D341Med (cell line): ENCODE measurements around the gene ACP7.
"Not testable (repeated sequence)": the region's sequence is repeated elsewhere in the genome, so short reads cannot be mapped to it uniquely, and the experiment has no call there.

Experiments used
- DNase-seq: peaks from one replicate; pipeline ENCODE4 v3.0.0; 2012; ENCODE audit warnings: low spot score

ACP7 gene

GRCh38 chr19:39131255-39131755, 47.1 kb downstream of the ACP7 start:
- DNase-seq = peak; percentile 80

DNA sequence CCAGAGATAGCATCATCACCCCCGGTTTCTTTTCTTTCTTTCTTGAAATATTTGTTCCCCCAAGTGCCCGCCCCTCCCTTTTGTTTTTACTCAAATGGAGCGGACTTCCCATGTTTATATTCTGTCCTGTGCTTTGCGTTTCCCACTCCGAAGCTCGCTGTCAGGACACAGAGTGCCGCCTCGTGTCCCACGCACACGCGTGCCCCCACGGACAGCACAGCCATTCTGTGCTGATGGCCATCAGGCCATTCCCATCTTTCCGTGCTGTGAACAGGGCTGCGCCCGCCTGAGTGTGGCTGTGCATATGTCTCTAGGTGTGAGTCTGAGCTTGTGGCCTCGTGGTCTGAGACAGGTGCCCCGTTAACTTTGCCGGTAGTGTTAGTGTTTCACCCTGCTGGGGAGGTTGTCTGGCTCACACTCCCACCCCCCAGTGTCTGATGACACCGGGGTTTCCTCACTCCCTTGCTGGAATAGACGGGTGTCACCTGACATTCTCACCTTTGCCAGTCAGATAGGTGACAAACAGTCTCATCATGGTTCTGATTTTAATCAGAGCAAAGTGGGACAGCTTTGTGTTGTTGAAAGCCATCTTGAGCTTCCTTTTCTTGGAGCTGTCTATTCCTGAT, 48.3 kb downstream of the ACP7 start:
- DNase-seq = no peak

- peak; percentile 65 for DNase-seq
These were observed 49.5 kb downstream of the ACP7 start for GRCh38 chr19:39133431-39134270.

- no peak for DNase-seq
These were observed 51.5 kb downstream of the ACP7 start for GRCh38 chr19:39135701-39136100.

DNA sequence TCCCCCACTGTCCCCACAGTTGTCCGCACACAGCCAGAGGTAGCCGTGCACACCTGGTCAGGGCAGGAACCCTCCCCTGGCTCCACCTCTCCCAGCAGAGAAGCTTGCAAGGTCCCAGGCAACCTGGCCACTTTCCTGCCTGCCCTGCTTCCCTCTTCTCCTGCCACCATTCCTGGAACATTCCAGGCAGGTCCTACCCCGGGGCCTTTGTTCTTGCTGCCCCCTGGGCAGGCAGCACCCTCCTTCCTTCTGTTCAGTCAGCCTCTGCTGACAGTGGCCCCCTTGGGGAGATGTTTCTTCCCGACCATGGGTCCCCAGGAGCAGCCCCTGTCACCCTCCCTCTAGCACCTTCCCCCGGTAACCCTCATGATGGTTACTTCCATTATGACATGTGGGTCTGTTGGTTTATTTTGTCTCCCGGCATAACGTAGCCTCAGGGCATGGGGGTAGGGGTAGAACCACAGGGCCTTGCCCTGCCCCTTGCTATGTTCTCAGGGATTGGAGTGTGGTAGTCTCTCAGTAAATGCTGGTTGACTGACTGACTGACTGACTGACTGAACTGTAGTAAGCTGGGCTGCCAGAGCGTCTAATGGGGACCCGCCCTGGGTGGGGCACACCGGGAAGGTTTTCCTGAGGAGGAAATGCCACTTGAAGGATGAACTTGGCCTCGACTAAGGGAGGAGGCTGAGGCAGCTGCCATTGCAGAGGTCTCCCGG, 52.2 kb downstream of the ACP7 start:
- DNase-seq = no peak

- DNase-seq = no peak
These were observed 53.0 kb downstream of the ACP7 start for GRCh38 chr19:39137131-39137530.

DNA sequence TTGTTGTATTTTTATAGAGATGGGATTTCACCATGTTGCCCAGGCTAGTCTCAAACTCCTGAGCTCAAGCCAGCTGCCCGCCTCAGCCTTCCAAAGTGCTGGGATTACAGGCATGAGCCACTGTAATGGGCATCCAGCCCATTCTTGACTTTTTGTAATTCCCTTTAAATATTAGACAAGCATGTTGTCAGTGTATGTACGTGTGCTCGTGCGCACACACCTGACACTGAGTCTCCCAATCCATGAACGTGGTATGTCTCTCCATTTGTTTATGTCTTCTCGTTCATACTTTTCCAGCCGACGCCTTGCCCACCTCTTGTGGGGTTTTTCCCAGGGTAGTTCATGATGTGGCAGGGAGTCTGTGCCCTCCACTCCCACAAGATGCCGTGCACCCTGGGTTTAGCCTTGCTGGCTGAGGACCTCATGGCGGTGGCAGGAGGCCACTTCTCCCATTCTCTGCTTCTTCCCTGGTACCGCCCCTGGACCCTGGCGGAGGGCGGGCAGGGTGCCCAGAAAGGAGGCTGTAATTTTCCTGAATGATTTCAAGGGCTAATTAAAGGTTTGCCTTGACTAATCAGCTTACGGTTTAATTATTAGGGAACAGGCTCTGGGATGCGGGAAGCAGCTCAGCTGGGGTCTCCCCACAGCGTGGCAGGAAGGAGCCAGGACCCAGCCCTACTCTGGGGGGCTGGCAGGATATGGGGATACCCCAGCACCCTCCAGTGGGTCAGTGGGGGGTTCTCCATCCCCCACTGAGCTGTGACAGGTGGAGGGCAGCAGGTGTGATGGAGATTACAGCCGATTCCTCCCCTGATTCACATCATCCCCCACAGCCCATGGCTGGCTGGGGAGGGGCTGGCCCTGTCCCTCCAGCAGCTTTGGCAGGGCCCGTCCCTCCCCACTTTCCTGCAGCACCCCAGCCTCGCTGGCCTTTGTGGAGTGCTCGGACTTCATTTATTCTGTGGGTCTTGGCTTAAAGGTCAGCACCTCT, 54.3 kb downstream of the ACP7 start:
- peak; percentile 81 for DNase-seq

DNA sequence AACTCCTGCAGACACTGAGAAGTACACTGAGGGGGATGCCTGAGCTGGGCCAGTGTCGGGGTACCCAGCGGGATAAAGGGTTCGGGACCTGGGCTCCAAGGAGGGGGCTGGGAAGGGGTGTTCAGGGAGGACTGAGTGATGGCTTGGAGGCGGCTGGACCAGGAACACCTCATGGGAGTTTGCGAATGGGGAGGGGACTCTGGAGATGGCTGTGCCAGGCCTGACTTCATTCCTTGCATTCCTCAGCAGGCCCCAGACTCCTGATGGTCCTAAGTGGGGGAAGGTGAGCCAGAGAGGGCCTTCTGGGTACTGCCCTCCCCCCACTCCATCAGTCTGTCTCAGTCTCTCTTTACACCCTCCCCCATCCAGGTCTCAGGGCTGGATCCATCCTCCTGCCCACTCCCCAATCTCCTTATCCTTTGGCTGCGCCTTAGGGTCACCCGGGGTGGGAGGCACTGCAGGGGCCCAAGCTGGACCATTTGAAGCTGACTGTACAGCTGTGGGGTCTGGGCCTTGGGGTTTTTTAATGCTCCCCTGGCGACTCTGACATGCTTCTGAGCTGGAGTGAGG, 55.2 kb downstream of the ACP7 start:
- no peak for DNase-seq

DNA sequence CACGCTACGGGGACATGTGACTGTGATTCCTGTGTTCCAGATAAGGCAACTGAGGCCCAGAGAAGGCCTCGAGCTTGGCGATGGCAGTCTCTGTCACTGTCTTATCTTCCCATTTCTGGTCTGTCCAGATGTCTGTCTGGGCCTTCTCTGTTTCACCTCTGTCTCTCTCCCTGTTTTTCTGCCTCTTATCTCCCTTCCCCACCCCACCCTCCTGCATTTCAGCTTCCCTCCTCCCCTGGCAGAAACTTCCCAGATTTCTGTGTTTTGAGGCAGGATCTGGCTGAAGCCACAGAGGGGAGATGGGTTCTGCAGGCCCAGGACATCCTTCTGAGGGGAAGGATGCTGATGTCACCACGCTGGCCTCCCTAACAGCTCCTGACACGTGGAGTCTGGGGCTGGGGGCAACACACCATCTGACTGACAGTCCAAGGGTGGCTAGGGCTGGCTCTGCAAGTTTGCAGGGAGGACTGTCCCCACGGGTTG, 55.8 kb downstream of the ACP7 start:
- DNase-seq = no peak

- DNase-seq = no peak
These were observed 56.4 kb downstream of the ACP7 start for GRCh38 chr19:39140594-39140993.

DNA sequence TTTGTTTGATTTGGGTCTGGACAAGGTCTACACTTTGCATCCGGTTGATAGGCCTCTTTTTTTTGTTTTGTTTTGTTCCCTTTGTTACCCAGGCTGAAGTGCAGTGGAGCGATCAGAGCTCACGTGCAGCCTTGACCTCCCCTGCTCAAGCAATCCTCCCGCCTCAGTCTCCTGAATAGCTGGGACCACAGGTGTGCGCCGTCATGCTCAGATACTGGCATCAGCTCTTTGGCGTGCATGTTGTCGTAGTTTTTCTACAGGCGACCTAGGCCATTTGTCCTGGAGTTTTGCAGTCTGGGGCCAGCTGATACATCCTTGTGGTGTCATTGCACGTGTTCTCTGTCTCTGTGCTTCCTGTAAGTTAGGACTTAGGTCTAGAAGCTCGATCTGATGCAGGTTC, 57.8 kb downstream of the ACP7 start:
- DNase-seq = no peak

DNA sequence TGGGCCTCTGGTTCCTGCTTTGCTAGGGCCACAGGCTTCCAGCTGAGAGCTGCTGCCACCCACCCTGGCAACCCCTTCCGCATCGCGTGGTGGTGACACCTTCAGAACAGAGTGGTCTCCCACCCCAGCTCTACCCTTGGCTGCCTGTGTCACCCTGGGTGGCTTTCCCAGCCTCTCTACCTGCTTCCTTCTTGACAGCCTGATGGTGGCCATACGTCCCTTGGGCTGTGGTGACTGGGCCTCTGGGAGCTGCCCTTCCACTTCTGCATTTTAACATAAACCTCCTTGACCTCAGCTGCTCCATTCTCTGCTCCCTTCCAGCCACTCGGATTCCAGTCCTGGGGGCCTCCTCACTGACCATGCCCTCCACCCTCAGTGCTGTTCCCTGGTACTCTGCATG, 58.5 kb downstream of the ACP7 start:
- DNase-seq = no peak

DNA sequence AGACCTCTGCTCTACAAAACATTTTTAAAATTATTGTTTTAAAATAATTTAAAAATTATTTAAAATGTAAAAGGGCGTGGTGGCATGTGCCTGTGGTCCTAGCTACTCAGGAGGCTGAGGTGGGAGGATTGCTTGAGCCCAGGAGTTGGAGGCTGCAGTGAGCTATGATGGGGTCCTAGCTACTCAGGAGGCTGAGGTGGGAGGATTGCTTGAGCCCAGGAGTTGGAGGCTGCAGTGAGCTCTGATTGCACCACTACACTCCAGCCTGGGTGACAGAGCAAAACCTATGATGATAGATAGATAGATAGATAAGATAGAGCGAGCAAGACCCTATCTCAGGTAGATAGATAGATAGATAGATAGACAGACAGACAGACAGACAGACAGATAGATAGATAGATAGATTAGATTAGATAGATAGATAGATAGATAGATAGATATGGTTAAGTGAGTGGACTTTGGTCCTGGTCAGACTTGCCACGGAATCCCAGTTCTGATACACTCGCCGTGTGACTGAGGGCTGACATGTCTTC, 59.7 kb downstream of the ACP7 start:
- DNase-seq = not testable (repeated sequence)

DNA sequence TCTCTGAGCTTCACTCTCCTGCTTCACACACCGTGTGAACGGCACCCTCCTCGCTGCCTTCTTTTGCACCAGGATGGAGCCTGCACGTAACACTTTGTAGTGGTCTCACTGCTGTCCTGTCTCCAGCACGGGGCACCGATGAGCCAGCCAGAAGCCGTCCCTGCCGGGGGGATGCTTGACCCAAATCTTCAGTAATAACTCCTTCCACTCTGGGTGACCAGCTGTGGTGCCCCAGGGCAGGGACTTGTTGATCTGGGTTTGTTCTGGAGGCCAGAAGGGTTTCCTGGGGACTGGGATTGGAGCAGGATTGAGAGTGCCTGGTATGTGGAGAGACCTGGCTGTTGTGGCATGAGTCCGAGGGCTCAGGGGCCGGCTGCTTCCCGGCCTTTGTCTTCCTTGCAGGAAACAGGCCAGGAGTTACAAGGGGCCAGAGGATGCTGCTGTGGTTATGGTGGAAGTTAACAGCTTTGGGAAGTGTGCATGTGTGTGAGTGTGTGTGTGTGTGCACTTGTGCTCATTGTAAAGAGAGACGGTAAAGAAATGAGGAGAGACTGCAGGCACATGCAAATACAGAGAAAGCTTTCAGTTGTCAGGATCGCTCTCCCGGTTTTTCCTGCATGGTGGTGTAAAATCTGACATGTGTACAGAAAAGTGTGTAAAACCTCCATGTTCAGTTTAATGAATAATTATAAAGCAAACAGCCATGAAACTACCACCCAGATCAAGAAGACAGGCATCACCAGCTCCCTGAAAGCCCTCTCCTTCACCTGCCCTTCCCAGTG, 60.3 kb downstream of the ACP7 start:
- DNase-seq = no peak

DNA sequence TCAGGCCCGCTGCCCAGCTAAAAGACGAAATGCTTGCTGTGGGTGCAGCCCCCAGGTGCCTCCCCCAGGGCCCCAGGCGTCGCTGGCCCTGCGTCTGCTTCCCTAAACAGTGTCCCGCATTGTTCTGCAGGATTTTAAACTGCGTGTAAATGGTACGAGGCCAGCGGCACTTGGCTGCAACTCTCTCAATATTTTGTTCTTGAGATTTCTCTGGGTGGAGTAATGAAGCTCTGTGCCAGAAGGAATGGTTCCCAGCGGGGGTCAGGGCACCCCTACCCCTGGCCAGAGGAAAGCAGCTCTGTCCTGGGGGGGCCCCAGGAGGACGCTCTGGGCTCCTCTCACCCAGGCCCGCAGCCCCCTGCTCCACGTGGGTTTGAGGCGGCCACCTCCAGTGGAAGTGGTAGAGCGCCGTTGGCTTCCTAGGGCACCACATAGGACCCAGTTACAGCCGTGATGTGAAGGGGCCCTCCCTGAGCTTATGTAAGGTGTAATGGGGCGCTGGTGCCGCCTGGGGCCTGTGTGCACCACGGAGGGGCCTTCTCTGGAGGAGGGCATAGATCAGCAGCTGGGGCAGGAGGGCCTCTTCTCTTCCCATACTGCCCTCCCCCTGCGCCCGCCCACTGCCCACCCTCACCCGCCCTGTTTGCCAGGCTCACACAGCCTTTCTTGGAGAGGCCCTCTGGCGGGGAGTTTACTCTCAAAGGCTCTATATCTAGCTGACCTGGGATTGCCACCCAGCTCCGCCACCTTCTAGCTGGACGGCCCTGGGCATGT, 61.2 kb downstream of the ACP7 start:
- no peak for DNase-seq

- DNase-seq = no peak
These were observed 61.9 kb downstream of the ACP7 start for GRCh38 chr19:39146091-39146490.

DNA sequence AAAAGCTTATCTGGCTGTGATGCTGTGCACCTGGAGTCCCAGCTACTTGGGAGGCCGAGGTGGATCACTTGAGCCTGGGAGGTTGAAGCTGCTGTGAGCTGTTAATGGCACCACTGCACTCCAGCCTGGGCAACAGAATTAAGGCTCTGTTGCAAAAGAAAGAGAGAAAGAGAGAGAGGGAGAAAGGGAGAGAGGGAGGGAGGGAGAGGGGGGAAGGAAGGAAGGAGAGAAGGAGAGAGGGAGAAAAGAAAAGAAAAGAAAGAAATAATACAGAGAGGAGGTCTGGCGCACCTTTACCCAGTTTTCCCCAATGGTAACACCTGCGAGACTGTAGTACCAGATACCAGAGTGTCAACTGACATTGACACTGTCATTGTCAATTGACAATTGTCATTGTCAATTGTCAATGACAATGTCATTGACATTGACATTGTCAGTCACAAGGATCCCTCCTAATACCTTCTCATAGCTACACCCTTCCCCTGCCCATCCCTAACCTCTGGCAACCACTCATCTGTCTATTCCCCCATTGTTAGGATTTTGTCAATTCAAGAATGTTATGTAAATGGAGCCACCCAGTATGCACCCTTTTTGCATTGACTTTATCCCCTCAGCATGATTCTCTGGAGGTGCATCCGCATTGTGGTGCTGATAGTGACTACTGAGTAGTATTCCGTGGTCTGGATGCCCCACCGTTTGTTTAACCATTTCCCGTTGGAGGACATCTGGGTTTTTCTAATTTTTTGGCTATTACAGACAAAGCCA, 62.7 kb downstream of the ACP7 start:
- DNase-seq = no peak

DNA sequence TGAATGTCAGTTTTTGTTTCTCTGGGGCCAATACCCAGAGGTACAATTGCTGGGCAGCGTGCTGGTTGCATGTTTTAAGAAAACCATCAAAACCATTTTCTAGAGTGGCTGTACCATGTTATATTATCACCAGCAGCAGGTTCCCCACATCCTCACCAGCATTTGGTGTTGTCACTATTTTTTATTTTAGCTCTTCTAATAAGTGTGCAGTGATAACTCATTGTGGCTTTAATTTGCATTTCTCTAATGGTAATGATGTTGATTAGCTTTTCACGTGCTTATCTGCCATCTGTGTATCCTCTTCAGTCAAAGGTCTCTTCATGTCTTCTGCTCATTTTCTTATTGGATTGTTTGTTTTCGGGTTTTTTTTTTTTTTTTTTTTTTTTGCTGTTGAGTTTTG, 63.3 kb downstream of the ACP7 start:
- no peak for DNase-seq
